Activated naive CD8-positive, alpha-beta T cell (primary cell): ENCODE measurements around the gene SP110.
"Not testable (repeated sequence)": the region's sequence is repeated elsewhere in the genome, so short reads cannot be mapped to it uniquely, and the experiment has no call there.

Experiments used
- H3K27ac Mint-ChIP-seq: one replicate; pipeline ENCODE4 v1.8.0; 2021; ENCODE audit warnings: mixed read lengths
- H3K27me3 Mint-ChIP-seq: one replicate; pipeline ENCODE4 v1.8.0; 2021; ENCODE audit warnings: mixed read lengths
- H3K36me3 Mint-ChIP-seq: one replicate; pipeline ENCODE4 v1.8.0; 2021; ENCODE audit warnings: mixed read lengths
- H3K4me1 Mint-ChIP-seq: one replicate; pipeline ENCODE4 v1.8.0; 2021; ENCODE audit warnings: low read depth, mixed read lengths
- H3K4me3 Mint-ChIP-seq: one replicate; pipeline ENCODE4 v1.8.0; 2021; ENCODE audit warnings: mild to moderate bottlenecking, mixed read lengths
- H3K9me3 Mint-ChIP-seq: one replicate; pipeline ENCODE4 v1.8.0; 2021; ENCODE audit warnings: low read depth, mixed read lengths

The SP110 gene

GRCh38 chr2:230134496-230135129 lies 85.2 kb downstream of the SP110 start:
- Mint-ChIP-seq H3K9me3 (no peaks in the 10 kb centered on the region), H3K4me1 (no peaks in the 10 kb centered on the region), H3K27ac (no peak overlapping the region), H3K4me3 (no peak overlapping the region), H3K36me3 (no peaks in the 10 kb centered on the region), H3K27me3 (no peaks in the 10 kb centered on the region)

GRCh38 chr2:230131366-230131765 lies 88.4 kb downstream of the SP110 start:
- Mint-ChIP-seq H3K4me3 (no peak overlapping the region), H3K27ac (no peak overlapping the region), H3K27me3 (no peaks in the 10 kb centered on the region), H3K36me3 (no peaks in the 10 kb centered on the region), H3K4me1 (no peaks in the 10 kb centered on the region), H3K9me3 (no peaks in the 10 kb centered on the region)

DNA sequence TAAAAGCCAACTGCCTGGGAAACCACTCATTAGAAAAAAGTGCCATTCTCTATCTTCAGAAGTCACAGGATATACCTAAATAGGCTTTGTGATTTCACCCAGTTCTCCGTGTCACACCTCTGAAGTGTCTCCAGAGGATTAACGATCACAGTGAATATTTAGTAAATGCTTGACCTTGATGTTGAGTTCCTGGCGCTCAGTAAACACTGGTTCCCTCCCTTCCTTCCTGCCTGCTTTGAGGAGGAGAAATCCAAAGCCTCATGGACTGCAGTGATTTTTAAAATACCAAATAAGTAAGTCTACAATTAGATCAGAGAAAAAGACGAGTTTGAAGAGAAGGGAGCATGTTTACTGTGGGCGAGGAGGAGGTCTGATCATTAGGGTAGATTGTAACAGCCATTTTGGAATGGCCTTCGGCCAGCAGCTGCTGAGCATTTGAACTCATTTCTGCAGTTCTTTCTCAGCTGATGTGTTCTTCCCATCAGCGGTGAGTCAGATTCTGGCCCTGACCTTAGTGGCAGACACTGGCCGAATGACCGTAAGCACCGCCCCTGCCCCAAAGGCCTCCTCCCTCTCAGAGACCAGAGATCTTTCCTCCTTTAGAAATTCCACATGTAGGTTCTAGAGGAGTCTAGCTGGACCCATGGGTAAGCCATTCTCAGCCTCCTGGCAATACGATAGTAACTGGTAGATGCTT lies 89.0 kb downstream of the SP110 start:
- Mint-ChIP-seq H3K4me3 (no peak overlapping the region), H3K4me1 (peaks cover under 1% of the 10 kb centered on the region), H3K9me3 (no peaks in the 10 kb centered on the region), H3K27ac (no peak overlapping the region), H3K27me3 (no peaks in the 10 kb centered on the region), H3K36me3 (no peaks in the 10 kb centered on the region)

DNA sequence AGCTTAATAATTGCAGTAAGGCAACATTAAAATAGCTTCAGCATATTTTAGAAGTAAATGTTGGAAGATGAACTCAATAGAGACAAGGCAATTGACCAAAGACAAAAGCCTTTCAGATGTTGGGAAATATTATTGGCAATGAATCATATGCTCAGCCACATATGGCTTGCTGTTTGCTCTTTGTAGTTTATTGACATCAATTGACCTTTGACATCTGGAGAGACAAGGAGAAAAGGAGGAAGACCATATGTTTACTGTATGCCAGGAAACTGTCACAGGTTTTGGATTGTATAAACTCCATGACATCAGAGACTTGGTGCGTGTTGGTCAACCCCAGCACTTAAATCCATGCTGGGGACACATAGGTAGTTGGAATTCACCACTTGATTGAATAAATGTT lies 90.4 kb downstream of the SP110 start:
- Mint-ChIP-seq H3K4me1 (peaks cover 16% of the 10 kb centered on the region), H3K9me3 (no peaks in the 10 kb centered on the region), H3K4me3 (no peak overlapping the region), H3K27ac (no peak overlapping the region), H3K36me3 (no peaks in the 10 kb centered on the region), H3K27me3 (no peaks in the 10 kb centered on the region)

GRCh38 chr2:230128623-230129342 lies 91.0 kb downstream of the SP110 start:
- Mint-ChIP-seq H3K27me3 (no peaks in the 10 kb centered on the region), H3K36me3 (no peaks in the 10 kb centered on the region), H3K4me1 (peaks cover 19% of the 10 kb centered on the region), H3K9me3 (no peaks in the 10 kb centered on the region), H3K27ac (no peak overlapping the region), H3K4me3 (no peak overlapping the region)

DNA sequence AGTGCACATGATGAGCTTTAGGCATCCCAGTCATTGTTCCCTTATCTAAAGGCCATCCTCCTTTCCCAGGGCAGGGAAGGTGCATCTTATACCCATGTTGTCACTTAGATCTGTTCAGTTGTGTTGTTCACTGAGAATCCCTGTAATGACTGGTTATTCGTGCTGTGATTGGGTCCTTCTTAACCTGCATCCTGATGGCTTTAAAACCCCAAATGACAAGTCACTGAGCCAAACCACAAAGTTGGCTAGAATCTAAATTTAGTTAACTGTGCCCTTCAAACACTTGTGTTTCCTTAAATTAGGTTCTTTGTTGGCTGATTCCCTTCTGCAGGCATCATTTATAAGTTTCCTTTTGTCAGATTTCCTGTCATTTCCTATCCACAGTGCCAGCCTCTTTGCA lies 92.6 kb downstream of the SP110 start:
- H3K36me3 Mint-ChIP-seq, result no peaks in the 10 kb centered on the region
- H3K9me3 Mint-ChIP-seq, result no peaks in the 10 kb centered on the region
- no peak overlapping the region for H3K27ac Mint-ChIP-seq
- H3K4me1 Mint-ChIP-seq, result peaks cover 19% of the 10 kb centered on the region
- no peak overlapping the region for H3K4me3 Mint-ChIP-seq
- H3K27me3 Mint-ChIP-seq, result no peaks in the 10 kb centered on the region

- H3K36me3 Mint-ChIP-seq, result peaks cover 4% of the 10 kb centered on the region
- H3K4me1 Mint-ChIP-seq, result peaks cover 19% of the 10 kb centered on the region
- H3K4me3 Mint-ChIP-seq, result no peak overlapping the region
- H3K27me3 Mint-ChIP-seq, result no peaks in the 10 kb centered on the region
- no peak overlapping the region for H3K27ac Mint-ChIP-seq
- H3K9me3 Mint-ChIP-seq, result no peaks in the 10 kb centered on the region
Measured at GRCh38 chr2:230124757-230125431, 94.9 kb downstream of the SP110 start.

DNA sequence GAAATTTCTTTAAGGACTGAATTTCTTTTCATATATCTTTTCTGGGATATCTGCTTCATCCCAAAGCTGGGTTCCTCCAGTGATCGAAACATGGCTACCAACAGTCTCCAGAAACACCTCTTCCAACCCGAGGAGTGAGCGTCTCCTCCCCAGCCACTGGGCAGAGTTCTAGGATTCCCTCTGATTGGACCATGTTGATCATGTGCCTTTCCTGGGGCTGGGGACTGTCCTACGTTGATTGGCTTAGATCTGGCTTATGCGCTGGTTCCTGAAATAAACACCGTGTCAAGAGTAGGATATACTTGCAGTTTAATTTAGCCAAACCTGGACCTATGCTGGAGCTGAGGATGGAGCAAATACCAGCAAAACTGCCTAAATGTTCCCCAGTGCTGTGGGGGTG lies 95.5 kb downstream of the SP110 start:
- H3K9me3 Mint-ChIP-seq, result no peaks in the 10 kb centered on the region
- peaks cover 19% of the 10 kb centered on the region for H3K4me1 Mint-ChIP-seq
- H3K27me3 Mint-ChIP-seq, result no peaks in the 10 kb centered on the region
- no peak overlapping the region for H3K27ac Mint-ChIP-seq
- no peak overlapping the region for H3K4me3 Mint-ChIP-seq
- H3K36me3 Mint-ChIP-seq, result peaks cover 4% of the 10 kb centered on the region

GRCh38 chr2:230120376-230120775 lies 99.4 kb downstream of the SP110 start:
- not testable (repeated sequence) for H3K9me3 Mint-ChIP-seq, H3K27me3 Mint-ChIP-seq, H3K4me3 Mint-ChIP-seq, H3K27ac Mint-ChIP-seq
- Mint-ChIP-seq H3K36me3 (peaks cover 12% of the 10 kb centered on the region), H3K4me1 (peaks cover 14% of the 10 kb centered on the region)

- H3K27ac Mint-ChIP-seq, H3K27me3 Mint-ChIP-seq, H3K4me3 Mint-ChIP-seq, H3K4me1 Mint-ChIP-seq, H3K9me3 Mint-ChIP-seq: not testable (repeated sequence)
- peaks cover 12% of the 10 kb centered on the region for H3K36me3 Mint-ChIP-seq
Measured at GRCh38 chr2:230119827-230120226, 100.0 kb downstream of the SP110 start.
